Measurements from ENCODE around the gene RILPL1.

RILPL1 gene

DNA sequence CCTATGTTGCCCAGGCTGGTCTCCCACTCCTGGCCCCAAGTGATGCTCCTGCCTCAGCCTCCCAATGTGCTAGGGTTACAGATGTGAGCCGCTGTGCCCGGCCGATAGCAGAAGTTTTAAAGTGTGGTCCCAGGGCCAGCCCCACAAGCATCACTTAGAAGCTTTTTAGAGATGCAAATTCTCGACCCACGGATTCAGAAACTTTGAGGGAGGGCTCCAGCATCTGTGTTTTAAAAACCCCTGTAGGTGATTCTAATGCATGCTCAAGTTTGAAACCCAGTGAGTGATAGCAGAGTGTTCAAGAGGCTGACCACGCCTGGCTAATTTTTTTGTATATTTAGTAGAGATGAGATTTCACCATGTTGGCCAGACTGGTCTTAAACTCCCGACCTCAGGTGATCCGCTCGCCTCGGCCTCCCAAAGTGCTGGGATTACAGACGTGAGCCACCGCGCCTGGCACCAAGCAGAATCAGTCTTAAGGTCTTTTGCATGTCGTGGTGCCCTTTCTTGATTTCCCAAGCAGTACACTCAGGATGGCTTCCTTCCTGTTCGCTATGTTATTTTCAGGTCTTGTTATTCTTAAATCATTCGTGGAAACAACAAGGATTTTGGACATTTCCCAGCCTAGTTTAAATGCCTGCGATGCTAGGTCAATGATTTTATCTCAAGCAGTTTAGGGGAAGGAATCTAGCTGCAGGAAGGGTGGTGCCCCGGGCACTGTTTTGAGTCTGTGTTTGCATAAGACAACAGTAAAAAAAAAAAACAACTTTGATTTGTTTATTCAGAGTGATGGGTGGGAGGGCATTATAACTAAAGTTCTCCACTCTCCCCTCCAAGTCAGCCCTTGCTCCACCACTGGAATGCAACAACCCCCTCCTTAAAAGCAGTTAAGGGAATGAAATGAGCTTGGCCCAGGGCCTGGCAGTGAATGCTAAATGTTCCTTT is 87.9 kb downstream of the RILPL1 start:
- DNase-seq (ENCODE audit: low spot score) = peak; percentile 81
- TF ChIP-seq CTCF (IDR thresholded peaks at IDR 0.05) = no peak
- H3K4me3 ChIP-seq = peak overlapping the region; percentile 21
- peak overlapping the region; percentile 64 to 93 for H3K27ac ChIP-seq

DNA sequence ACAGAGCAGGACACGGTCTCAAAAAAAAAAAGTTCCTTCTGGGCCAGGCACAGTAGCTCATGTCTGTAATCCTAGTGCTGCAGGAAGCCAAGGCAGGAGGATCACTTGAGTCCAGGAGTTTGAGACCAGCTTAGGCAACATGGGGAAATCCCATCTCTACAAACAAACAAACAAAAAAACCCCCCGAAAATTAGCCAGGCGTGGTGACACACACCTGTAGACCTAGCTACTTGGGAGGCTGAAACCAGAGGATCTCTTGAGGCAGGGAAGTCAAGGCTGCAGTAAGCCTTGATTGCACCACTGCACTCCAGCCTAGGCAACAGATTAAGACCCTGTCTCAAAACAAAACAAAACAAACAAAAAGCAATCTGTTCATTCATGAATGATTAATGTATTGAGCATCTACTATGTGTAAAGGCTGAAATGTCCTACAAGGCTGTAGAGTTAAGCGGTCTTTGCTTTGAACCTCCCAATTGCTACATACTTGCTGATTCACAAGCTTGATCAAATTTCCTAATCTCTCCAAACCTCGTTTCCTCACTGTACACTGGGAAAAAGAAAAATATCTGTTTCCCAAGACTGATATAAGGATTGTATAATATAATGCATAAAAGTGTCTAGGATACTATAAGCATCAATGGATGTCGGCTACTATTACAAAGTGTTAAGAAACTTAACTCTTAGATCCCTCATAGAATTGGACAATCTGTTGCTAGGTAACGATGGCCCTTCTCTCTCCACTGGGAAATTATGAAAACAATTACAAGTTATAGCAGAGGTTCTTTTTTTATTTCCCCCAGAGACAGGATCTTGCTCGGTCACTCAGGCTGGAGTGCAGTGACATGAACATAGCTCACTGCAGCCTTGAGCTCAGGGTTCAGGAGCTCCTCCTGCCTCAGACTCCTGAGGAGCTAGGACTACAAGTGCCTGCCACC is 89.2 kb downstream of the RILPL1 start:
- no peak for DNase-seq (ENCODE audit: low spot score)
- TF ChIP-seq CTCF (IDR thresholded peaks at IDR 0.05) = no peak
- Histone ChIP-seq H3K4me3 (no peak overlapping the region), H3K27ac (peak overlapping the region; percentile 64 to 93)

DNA sequence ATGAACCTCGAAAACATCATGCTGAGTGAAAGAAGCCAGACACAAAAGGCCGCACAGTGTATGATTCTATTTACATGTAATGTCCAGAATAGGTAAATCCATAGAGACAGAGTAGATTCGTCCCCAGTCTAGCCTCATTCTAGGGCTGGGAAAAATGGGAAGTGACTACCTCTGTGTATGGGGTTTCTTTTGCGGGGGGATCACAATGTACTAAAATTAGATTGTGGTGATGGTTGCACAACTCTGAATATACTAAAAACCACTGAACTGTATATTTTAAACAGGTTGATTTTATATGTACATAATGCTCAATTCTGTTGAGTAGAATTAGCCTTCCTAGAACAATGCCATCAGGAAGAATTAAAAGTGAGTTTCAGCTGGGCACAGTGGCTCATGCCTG is 90.7 kb downstream of the RILPL1 start:
- TF ChIP-seq CTCF (IDR thresholded peaks at IDR 0.05) = no peak
- Histone ChIP-seq H3K4me3 (no peak overlapping the region), H3K27ac (peak overlapping the region in 1 of 2 donors; percentile 16)
- no peak for DNase-seq (ENCODE audit: low spot score)

GRCh38 chr12:123441523-123442164 is 91.9 kb downstream of the RILPL1 start:
- no peak for DNase-seq (ENCODE audit: low spot score)
- TF ChIP-seq CTCF (IDR thresholded peaks at IDR 0.05) = no peak
- Histone ChIP-seq H3K27ac (no peak overlapping the region), H3K4me3 (no peak overlapping the region)

- Histone ChIP-seq H3K27ac (peak within 1 kb of the TSS; percentile 84 to 97), H3K4me3 (peak within 1 kb of the TSS; percentile 97)
- no peak for TF ChIP-seq CTCF (IDR thresholded peaks at IDR 0.05)
- peak; percentile 96 for DNase-seq (ENCODE audit: low spot score)
Measured at GRCh38 chr12:123436017-123436964, 97.2 kb downstream of the RILPL1 start, which contains the start of gene RILPL2. Gene RILPL2 (minus strand): TSS chr12:123436684. CDS start chr12:123436420, 264 bp downstream.

- Histone ChIP-seq H3K4me3 (peak overlapping the region; percentile 97), H3K27ac (peak overlapping the region; percentile 84 to 97)
- no peak for DNase-seq (ENCODE audit: low spot score)
- TF ChIP-seq CTCF (IDR thresholded peaks at IDR 0.05) = no peak
Measured at GRCh38 chr12:123435636-123436016, 97.9 kb downstream of the RILPL1 start.
